Endothelial cell (in vitro differentiated cells): ENCODE data around the gene VPREB3. TPM values are rescaled to one million over a fixed set of nuclear protein-coding genes. Genes with fewer than 3 reads are reported as not detected.

Experiments
- DNase-seq: peaks from one replicate; pipeline ENCODE4 v3.0.0; 2021; ENCODE audit warnings: low spot score
- H3K27ac Mint-ChIP-seq: one replicate; pipeline ENCODE4 v1.8.0; 2021; ENCODE audit warnings: mixed read lengths, inconsistent platforms; ENCODE audit not compliant: unreplicated experiment
- H3K27me3 Mint-ChIP-seq: one replicate; pipeline ENCODE4 v1.8.0; 2021; ENCODE audit warnings: mild to moderate bottlenecking, moderate library complexity, mixed read lengths, inconsistent platforms; ENCODE audit not compliant: unreplicated experiment
- H3K36me3 Mint-ChIP-seq: one replicate; pipeline ENCODE4 v1.8.0; 2021; ENCODE audit warnings: mild to moderate bottlenecking, low read depth, mixed read lengths, inconsistent platforms; ENCODE audit not compliant: unreplicated experiment
- H3K4me1 Mint-ChIP-seq: one replicate; pipeline ENCODE4 v1.8.0; 2021; ENCODE audit warnings: mild to moderate bottlenecking, mixed read lengths, inconsistent platforms; ENCODE audit not compliant: unreplicated experiment
- H3K4me3 Mint-ChIP-seq: one replicate; pipeline ENCODE4 v1.8.0; 2021; ENCODE audit warnings: mild to moderate bottlenecking, mixed read lengths, inconsistent platforms; ENCODE audit not compliant: unreplicated experiment
- H3K9me3 Mint-ChIP-seq: one replicate; pipeline ENCODE4 v1.8.0; 2021; ENCODE audit warnings: mixed read lengths, inconsistent platforms; ENCODE audit not compliant: unreplicated experiment
- CTCF ChIP-seq: fragments of 200-600 bp; sonication (generic); IDR thresholded peaks from one replicate; pipeline ENCODE4 v1.5.0; 2021; ENCODE audit warnings: antibody characterized with exemption; ENCODE audit not compliant: unreplicated experiment
- total RNA-seq: library from RNA; stranded (reverse); fragmentation: NEBNext Ultra II Directional; extraction: Animal tissue kit (Norgen Biotek cat#: 25700); gene quantifications from one replicate; pipeline ENCODE4 v1.2.1, GENCODE V29; 2021; ENCODE audit not compliant: unreplicated experiment

Gene VPREB3
- total RNA-seq, 1 donor from 2014 or later: not detected

DNA sequence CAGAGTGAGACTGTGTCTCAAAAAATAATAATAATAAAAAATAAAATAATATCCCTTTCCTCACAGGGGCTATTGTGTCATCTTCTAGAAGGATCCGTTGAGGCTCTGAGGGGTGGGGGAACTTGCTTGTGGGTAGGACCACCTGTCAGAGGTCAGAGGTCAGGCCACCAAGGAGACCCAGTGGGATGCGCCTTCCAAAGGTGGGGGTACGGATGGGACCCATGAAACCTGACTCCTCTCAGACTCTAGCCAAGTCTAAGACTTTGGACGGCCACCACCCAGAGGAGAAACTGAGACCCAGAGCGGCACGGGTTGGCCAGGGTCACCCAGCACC, 18.1 kb upstream of the VPREB3 start:
- H3K4me1 Mint-ChIP-seq: peaks cover 8% of the 10 kb centered on the region
- H3K4me3 Mint-ChIP-seq: peak overlapping the region; percentile 79
- H3K9me3 Mint-ChIP-seq: no peaks in the 10 kb centered on the region

GRCh38 chr22:23769321-23769965, 15.2 kb upstream of the VPREB3 start:
- H3K4me1 Mint-ChIP-seq: peaks cover 8% of the 10 kb centered on the region
- H3K27me3 Mint-ChIP-seq: peaks cover 7% of the 10 kb centered on the region
- no peak for DNase-seq
- no peak overlapping the region for H3K4me3 Mint-ChIP-seq
- H3K36me3 Mint-ChIP-seq: peaks cover 1% of the 10 kb centered on the region
- H3K9me3 Mint-ChIP-seq: no peaks in the 10 kb centered on the region
- TF ChIP-seq CTCF: no peak
- no peak overlapping the region for H3K27ac Mint-ChIP-seq

More for the DNA sequence above, 18.1 kb upstream of the VPREB3 start:
- TF ChIP-seq CTCF: no peak
- H3K36me3 Mint-ChIP-seq: peaks cover 5% of the 10 kb centered on the region
- H3K27me3 Mint-ChIP-seq: peaks cover 9% of the 10 kb centered on the region
- H3K27ac Mint-ChIP-seq: peak overlapping the region; percentile 57
- no peak for DNase-seq

DNA sequence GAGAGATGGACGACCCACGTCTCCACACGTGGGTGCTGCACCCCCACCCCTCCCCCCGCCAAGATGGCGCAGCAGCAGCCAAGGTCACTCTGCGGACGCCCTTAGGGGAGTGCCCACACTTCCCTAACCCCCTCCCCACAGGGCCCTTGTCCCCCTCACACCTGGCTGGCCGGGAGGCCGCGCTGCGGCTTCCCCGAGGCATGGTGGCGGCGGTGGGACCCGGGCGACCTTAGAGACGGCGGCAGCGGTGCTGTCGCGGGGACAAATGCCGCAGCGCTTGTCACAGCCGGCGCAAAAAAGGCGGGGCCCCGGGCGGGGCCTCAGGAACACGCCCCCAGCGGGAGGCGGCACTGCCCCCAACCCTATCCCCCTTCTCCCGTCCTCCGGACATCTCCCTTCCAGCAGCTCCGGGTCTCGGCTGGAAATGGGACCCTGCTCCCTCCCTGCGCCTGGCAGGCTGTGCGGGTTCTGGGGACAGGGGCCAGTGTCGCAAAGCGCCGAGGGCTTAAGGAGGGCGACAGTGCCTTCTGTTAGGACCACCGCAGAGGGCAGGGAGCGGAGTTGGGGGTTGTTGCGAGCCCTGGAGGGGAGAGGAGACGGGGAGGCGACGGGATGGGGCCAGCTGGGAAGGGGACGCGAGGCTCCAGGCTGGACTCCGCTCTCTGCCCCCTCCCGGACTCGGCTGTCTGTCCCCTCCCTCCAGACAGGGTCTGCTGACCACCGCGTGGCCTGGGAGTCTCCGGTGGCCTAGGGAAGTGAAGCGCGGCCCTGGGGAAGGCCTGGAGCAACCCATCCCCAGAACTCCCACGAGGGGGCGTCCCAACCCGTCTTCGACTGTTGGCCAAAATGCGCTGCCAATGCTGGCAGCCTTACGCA, 13.7 kb upstream of the VPREB3 start, which contains the start of gene CHCHD10:
Gene CHCHD10 (minus strand): TSS at position 300 of the 876 bp plus-strand sequence. CDS start 98 bp downstream, at position 202.
- no peaks in the 10 kb centered on the region for H3K27me3 Mint-ChIP-seq
- TF ChIP-seq CTCF: peak; percentile 85
- H3K4me1 Mint-ChIP-seq: peaks cover 10% of the 10 kb centered on the region
- no peaks in the 10 kb centered on the region for H3K36me3 Mint-ChIP-seq
- H3K9me3 Mint-ChIP-seq: no peaks in the 10 kb centered on the region
- H3K4me3 Mint-ChIP-seq: peak within 1 kb of the TSS; percentile 85
- DNase-seq: peak; percentile 94
- no peak within 1 kb of the TSS for H3K27ac Mint-ChIP-seq

GRCh38 chr22:23767303-23767672, 13.1 kb upstream of the VPREB3 start:
- Mint-ChIP-seq H3K4me3 (peak overlapping the region; percentile 47), H3K4me1 (peaks cover 16% of the 10 kb centered on the region), H3K27ac (no peak overlapping the region), H3K36me3 (no peaks in the 10 kb centered on the region), H3K9me3 (no peaks in the 10 kb centered on the region), H3K27me3 (peaks cover 3% of the 10 kb centered on the region)
- no peak for DNase-seq
- no peak for TF ChIP-seq CTCF
